ENCODE results near the gene EPB41L1.

Gene EPB41L1

DNA sequence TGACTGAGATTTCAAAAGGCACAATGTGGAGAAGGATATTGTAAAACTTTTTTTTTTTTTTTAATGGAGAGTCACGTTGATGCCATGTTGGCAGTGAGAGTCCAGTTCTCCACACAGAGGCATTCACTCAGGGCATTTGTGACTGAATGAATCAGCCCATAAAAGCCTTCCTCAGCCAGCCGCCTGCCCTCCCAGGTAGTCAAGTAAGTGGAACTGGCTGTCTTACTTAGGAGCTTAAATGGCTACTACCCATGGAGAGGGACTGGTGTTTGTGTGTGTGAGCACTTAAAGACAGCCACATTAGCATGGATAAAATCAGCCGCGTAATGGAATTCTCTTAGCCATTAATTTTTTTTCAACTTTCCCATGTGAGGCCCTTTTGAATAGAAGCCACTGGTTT, 94.3 kb downstream of the EPB41L1 start:
- Histone ChIP-seq H3K4me2 (ENCODE audit: insufficient read depth, low read length) (no peak overlapping the region), H2AFZ (ENCODE audit: low read depth, low read length) (no peak overlapping the region), H3K36me3 (ENCODE audit: insufficient read depth, low read length) (peaks cover 94% of the 10 kb centered on the region), H4K20me1 (ENCODE audit: insufficient read depth, low read length) (peaks cover 33% of the 10 kb centered on the region), H3K9me3 (ENCODE audit: insufficient read depth, low read length, severe bottlenecking) (no peaks in the 10 kb centered on the region), H3K9ac (ENCODE audit: low read depth, low read length) (no peak overlapping the region), H3K27ac (ENCODE audit: low read length) (no peak overlapping the region), H3K79me2 (ENCODE audit: insufficient read depth, low read length) (peaks cover 35% of the 10 kb centered on the region), H3K4me3 (ENCODE audit: low read depth in 1 of 2, low read length in 2 of 2) (no peak overlapping the region), H3K27me3 (ENCODE audit: insufficient read depth, low read length, poor library complexity) (no peaks in the 10 kb centered on the region), H3K4me1 (ENCODE audit: insufficient read depth, low read length) (no peaks in the 10 kb centered on the region)
- DNase-seq: no peak
- ATAC-seq (ENCODE audit: insufficient read depth, low read depth): no peak
- TF ChIP-seq EZH2 (IDR thresholded peaks at IDR 0.05; ENCODE audit: borderline replicate concordance, low read depth, low read length, severe bottlenecking) (no peak), CTCF (IDR thresholded peaks at IDR 0.05; ENCODE audit: borderline replicate concordance, extremely low read depth, low read length, poor library complexity, severe bottlenecking) (no peak)

- Histone ChIP-seq H3K9me3 (ENCODE audit: insufficient read depth, low read length, severe bottlenecking) (no peaks in the 10 kb centered on the region), H4K20me1 (ENCODE audit: insufficient read depth, low read length) (peaks cover 36% of the 10 kb centered on the region), H2AFZ (ENCODE audit: low read depth, low read length) (no peak overlapping the region), H3K4me2 (ENCODE audit: insufficient read depth, low read length) (no peak overlapping the region), H3K4me1 (ENCODE audit: insufficient read depth, low read length) (no peaks in the 10 kb centered on the region), H3K36me3 (ENCODE audit: insufficient read depth, low read length) (peaks cover 93% of the 10 kb centered on the region), H3K4me3 (ENCODE audit: low read depth in 1 of 2, low read length in 2 of 2) (no peak overlapping the region), H3K27me3 (ENCODE audit: insufficient read depth, low read length, poor library complexity) (no peaks in the 10 kb centered on the region), H3K79me2 (ENCODE audit: insufficient read depth, low read length) (peaks cover 34% of the 10 kb centered on the region), H3K9ac (ENCODE audit: low read depth, low read length) (no peak overlapping the region), H3K27ac (ENCODE audit: low read length) (no peak overlapping the region)
- no peak for ATAC-seq (ENCODE audit: insufficient read depth, low read depth)
- no peak for DNase-seq
- TF ChIP-seq EZH2 (IDR thresholded peaks at IDR 0.05; ENCODE audit: borderline replicate concordance, low read depth, low read length, severe bottlenecking) (no peak), CTCF (IDR thresholded peaks at IDR 0.05; ENCODE audit: borderline replicate concordance, extremely low read depth, low read length, poor library complexity, severe bottlenecking) (no peak)
Measured at GRCh38 chr20:36249450-36249849, 94.9 kb downstream of the EPB41L1 start.

GRCh38 chr20:36251426-36251825, 96.9 kb downstream of the EPB41L1 start:
- H3K4me1 ChIP-seq (ENCODE audit: insufficient read depth, low read length): no peaks in the 10 kb centered on the region
- no peak overlapping the region for H3K4me3 ChIP-seq (ENCODE audit: low read depth in 1 of 2, low read length in 2 of 2)
- no peaks in the 10 kb centered on the region for H3K9me3 ChIP-seq (ENCODE audit: insufficient read depth, low read length, severe bottlenecking)
- ATAC-seq (ENCODE audit: insufficient read depth, low read depth) (no peak), DNase-seq (no peak)
- H3K27me3 ChIP-seq (ENCODE audit: insufficient read depth, low read length, poor library complexity): no peaks in the 10 kb centered on the region
- no peak overlapping the region for H3K9ac ChIP-seq (ENCODE audit: low read depth, low read length)
- peaks cover 92% of the 10 kb centered on the region for H3K36me3 ChIP-seq (ENCODE audit: insufficient read depth, low read length)
- TF ChIP-seq EZH2 (IDR thresholded peaks at IDR 0.05; ENCODE audit: borderline replicate concordance, low read depth, low read length, severe bottlenecking): no peak
- no peak for TF ChIP-seq CTCF (IDR thresholded peaks at IDR 0.05; ENCODE audit: borderline replicate concordance, extremely low read depth, low read length, poor library complexity, severe bottlenecking)
- no peak overlapping the region for H3K4me2 ChIP-seq (ENCODE audit: insufficient read depth, low read length)
- no peak overlapping the region for H2AFZ ChIP-seq (ENCODE audit: low read depth, low read length)
- peaks cover 36% of the 10 kb centered on the region for H4K20me1 ChIP-seq (ENCODE audit: insufficient read depth, low read length)
- H3K79me2 ChIP-seq (ENCODE audit: insufficient read depth, low read length): peaks cover 34% of the 10 kb centered on the region
- no peak overlapping the region for H3K27ac ChIP-seq (ENCODE audit: low read length)

GRCh38 chr20:36252511-36252910, 98.0 kb downstream of the EPB41L1 start:
- Histone ChIP-seq H3K4me3 (ENCODE audit: low read depth in 1 of 2, low read length in 2 of 2) (no peak overlapping the region), H4K20me1 (ENCODE audit: insufficient read depth, low read length) (peaks cover 36% of the 10 kb centered on the region), H2AFZ (ENCODE audit: low read depth, low read length) (no peak overlapping the region), H3K9me3 (ENCODE audit: insufficient read depth, low read length, severe bottlenecking) (no peaks in the 10 kb centered on the region), H3K27ac (ENCODE audit: low read length) (no peak overlapping the region), H3K27me3 (ENCODE audit: insufficient read depth, low read length, poor library complexity) (no peaks in the 10 kb centered on the region), H3K9ac (ENCODE audit: low read depth, low read length) (no peak overlapping the region), H3K4me1 (ENCODE audit: insufficient read depth, low read length) (no peaks in the 10 kb centered on the region), H3K4me2 (ENCODE audit: insufficient read depth, low read length) (no peak overlapping the region), H3K79me2 (ENCODE audit: insufficient read depth, low read length) (peaks cover 34% of the 10 kb centered on the region), H3K36me3 (ENCODE audit: insufficient read depth, low read length) (peaks cover 91% of the 10 kb centered on the region)
- ATAC-seq (ENCODE audit: insufficient read depth, low read depth) (no peak), DNase-seq (no peak)
- TF ChIP-seq CTCF (IDR thresholded peaks at IDR 0.05; ENCODE audit: borderline replicate concordance, extremely low read depth, low read length, poor library complexity, severe bottlenecking): no peak
- no peak for TF ChIP-seq EZH2 (IDR thresholded peaks at IDR 0.05; ENCODE audit: borderline replicate concordance, low read depth, low read length, severe bottlenecking)

All from DND-41 (cell line).